HepG2 (cell line): Measurements from ENCODE around the gene CACNA2D3. TPM values are rescaled to one million over a fixed set of nuclear protein-coding genes. Genes with fewer than 3 reads are reported as not detected.

Source experiments
- ATAC-seq: fragments of 200-7000 bp; cut with Tn5 transposase; 3 replicates; pipeline ENCODE4 v1.9.1; 2020; ENCODE audit warnings: mild to moderate bottlenecking, moderate library complexity
- BruUV-seq: library from RNA; stranded (reverse); fragments of 400-500 nt; replicated peaks from 2 replicates; lab custom pipeline; 2021; lab: Mats Ljungman, UMichigan
- CTCF ChIA-PET: fragments of 300-600 bp; formaldehyde crosslinking; extraction: SDS; loops from one replicate; lab custom pipeline; 2021; ENCODE audit warnings: low total read pairs, inconsistent platforms, low intra/inter-chr PET ratio; lab: Yijun Ruan, JAX
- POLR2A ChIA-PET: fragments of 350-600 bp; sonication (Branson Sonifier 250); formaldehyde crosslinking; loops from one replicate; lab custom pipeline; 2020; ENCODE audit warnings: antibody characterized with exemption, inconsistent platforms; lab: Yijun Ruan, JAX
- DNase-seq: peaks from one replicate; pipeline ENCODE4 v3.0.0-alpha.2; 2015; ENCODE audit warnings: low spot score
- FAIRE-seq: peaks from 3 replicates; lab custom pipeline; 2011; peaks lifted over from hg19 to GRCh38; lab: Jason Lieb, UNC
- H2AFZ ChIP-seq: one replicate; pipeline ENCODE4 v1.6.1; 2011; ENCODE audit warnings: low read length, inconsistent platforms
- H3K27ac ChIP-seq: fragments of 300-600 bp; 3 replicates; pipeline ENCODE4 v1.8.0; 2011; ENCODE audit warnings: mixed run types, mild to moderate bottlenecking, mixed read lengths, low read length, inconsistent platforms; ENCODE audit not compliant: insufficient read depth; ENCODE audit errors: extremely low read length
- H3K27me3 ChIP-seq, 2 experiments: fragments of 200-600 bp in 1 of 2; 2 replicates in 1 of 2; 3 replicates in 1 of 2; pipeline versions ENCODE4 v1.6.0 to v1.8.0; 2011; ENCODE audit warnings: low read length in 2 of 2, mild to moderate bottlenecking in 2 of 2, moderate library complexity in 2 of 2, inconsistent platforms in 1 of 2; ENCODE audit not compliant: insufficient read depth in 2 of 2, control insufficient read depth in 1 of 2
- H3K36me3 ChIP-seq, 2 experiments: fragments of 200-600 bp in 1 of 2; replicated peaks in 1 of 2; 2 replicates in 1 of 2; 3 replicates in 1 of 2; pipeline versions ENCODE4 v1.5.1 to v1.8.0; 2011; ENCODE audit warnings: low read length in 2 of 2, inconsistent platforms in 1 of 2; ENCODE audit not compliant: insufficient read depth in 2 of 2, control insufficient read depth in 1 of 2
- H3K4me1 ChIP-seq: 2 replicates; pipeline ENCODE4 v1.5.1; 2012; ENCODE audit warnings: low read length, inconsistent platforms; ENCODE audit not compliant: insufficient read depth
- H3K4me2 ChIP-seq: 2 replicates; pipeline ENCODE4 v1.6.0; 2011; ENCODE audit warnings: low read depth, low read length, inconsistent platforms
- H3K4me3 ChIP-seq, 3 experiments: fragments of 200-600 bp in 1 of 3; sonication (generic), shearing (Covaris generic) in 1 of 3; replicated peaks in 1 of 3; 2 replicates each; pipeline ENCODE4 v1.5.1; 2011 to 2016; ENCODE audit warnings: low read length in 3 of 3, inconsistent platforms in 2 of 3, low read depth in 2 of 3, mild to moderate bottlenecking in 2 of 3, control low read depth in 1 of 3, mixed read lengths in 1 of 3; ENCODE audit not compliant: insufficient read depth in 1 of 3
- H3K79me2 ChIP-seq: one replicate; pipeline ENCODE4 v1.6.1; 2011; ENCODE audit warnings: low read length, inconsistent platforms; ENCODE audit not compliant: insufficient read depth
- H3K9ac ChIP-seq: 2 replicates; pipeline ENCODE4 v1.6.0; 2011; ENCODE audit warnings: mild to moderate bottlenecking, low read depth, low read length, inconsistent platforms; ENCODE audit not compliant: insufficient read depth
- H3K9me3 ChIP-seq: 2 replicates; pipeline ENCODE4 v1.5.1; 2012; ENCODE audit warnings: mild to moderate bottlenecking, low read length
- H4K20me1 ChIP-seq: 2 replicates; pipeline ENCODE4 v1.6.0; 2011; ENCODE audit warnings: inconsistent platforms, mild to moderate bottlenecking, low read length, moderate library complexity; ENCODE audit not compliant: insufficient read depth
- HOXA3 ChIP-seq: sonication (generic); formaldehyde crosslinking; IDR thresholded peaks from 2 replicates; pipeline ENCODE4 v1.5.0; 2020; ENCODE audit warnings: missing genetic modification reagents
- JUND ChIP-seq: sonication (generic); formaldehyde crosslinking; IDR thresholded peaks from 2 replicates; pipeline ENCODE4 v1.8.0; 2022; ENCODE audit warnings: mild to moderate bottlenecking, missing genetic modification reagents
- SP140L ChIP-seq: sonication (generic); formaldehyde crosslinking; IDR thresholded peaks from 2 replicates; pipeline ENCODE4 v1.4.0; 2020; ENCODE audit warnings: missing genetic modification reagents, borderline replicate concordance
- TBX3 ChIP-seq: fragments of 450-650 bp; IDR thresholded peaks from 2 replicates; pipeline ENCODE4 v1.6.1; 2017; ENCODE audit warnings: antibody characterized with exemption, mild to moderate bottlenecking, inconsistent platforms, borderline replicate concordance
- ZNF331 ChIP-seq: sonication (generic); formaldehyde crosslinking; IDR thresholded peaks from 2 replicates; pipeline ENCODE4 v1.4.0; 2020; ENCODE audit warnings: missing genetic modification reagents
- WGBS: methylation state at CpG from one replicate; pipeline ENCODE4 v1.1.6; 2017; ENCODE audit warnings: low lambda C conversion rate; 5-methylcytosine and 5-hydroxymethylcytosine counted together
- in situ Hi-C: cut with HindIII; loops from 2 replicates; pipeline ENCODE4 v1.10.0; 2017; ENCODE audit warnings: low pct_unique_long_range_greater_than_20kb; ENCODE audit not compliant: extremely low pct_ligation_motif_present
- intact Hi-C: fragments of 100-400 bp; cut with micrococcal nuclease; formaldehyde crosslinking; loops from one replicate; pipeline ENCODE4 v1.10.0; 2022; ENCODE audit not compliant: unreplicated experiment
- polyA plus RNA-seq, 8 experiments: library from polyadenylated mRNA; depleted of rRNA in 3 of 8; stranded (reverse) in 7 of 8; unstranded in 1 of 8; fragments of >200 nt; fragmentation: Illumina TruSeq in 4 of 8; extraction: Trizol in 4 of 8; gene quantifications; 2 replicates each; pipeline versions ENCODE4 v1.2.1 to v1.2.3, GENCODE V29; 2011 to 2016; ENCODE audit warnings: low read depth in 4 of 8, missing spikeins in 1 of 8, mixed read lengths in 1 of 8; ENCODE audit not compliant: insufficient read depth in 1 of 8
- total RNA-seq, 5 experiments: library from RNA; depleted of rRNA; stranded (reverse); fragments of >200 nt; fragmentation: Illumina TruSeq; extraction: Trizol; gene quantifications; 2 replicates each; pipeline ENCODE4 v1.2.3, GENCODE V29; 2016; ENCODE audit warnings: low read depth in 1 of 5
- TF ChIP-seq, protein P1 (sequence below): sonication (generic); formaldehyde crosslinking; IDR thresholded peaks from 2 replicates; pipeline ENCODE4 v1.5.0; 2020; ENCODE audit warnings: missing genetic modification reagents, mild to moderate bottlenecking, borderline replicate concordance
- TF ChIP-seq, protein P2 (sequence below): IDR thresholded peaks from 2 replicates; pipeline ENCODE4 v1.6.1; 2016; ENCODE audit warnings: mild to moderate bottlenecking, missing biosample characterization, missing genetic modification reagents
- TF ChIP-seq, protein P3 (sequence below): sonication (generic); formaldehyde crosslinking; IDR thresholded peaks from 2 replicates; pipeline ENCODE4; 2020; ENCODE audit warnings: missing genetic modification reagents, mild to moderate bottlenecking, borderline replicate concordance
- TF ChIP-seq, protein P4 (sequence below): sonication (generic); formaldehyde crosslinking; IDR thresholded peaks from 2 replicates; pipeline ENCODE4 v1.8.0; 2022; ENCODE audit warnings: mild to moderate bottlenecking, missing genetic modification reagents

CACNA2D3 gene
- total and polyA plus RNA-seq, 2 of the 13 experiments (the other 11 are each of a cell fraction or from before 2014, with no cell fraction given), result not detected

DNA sequence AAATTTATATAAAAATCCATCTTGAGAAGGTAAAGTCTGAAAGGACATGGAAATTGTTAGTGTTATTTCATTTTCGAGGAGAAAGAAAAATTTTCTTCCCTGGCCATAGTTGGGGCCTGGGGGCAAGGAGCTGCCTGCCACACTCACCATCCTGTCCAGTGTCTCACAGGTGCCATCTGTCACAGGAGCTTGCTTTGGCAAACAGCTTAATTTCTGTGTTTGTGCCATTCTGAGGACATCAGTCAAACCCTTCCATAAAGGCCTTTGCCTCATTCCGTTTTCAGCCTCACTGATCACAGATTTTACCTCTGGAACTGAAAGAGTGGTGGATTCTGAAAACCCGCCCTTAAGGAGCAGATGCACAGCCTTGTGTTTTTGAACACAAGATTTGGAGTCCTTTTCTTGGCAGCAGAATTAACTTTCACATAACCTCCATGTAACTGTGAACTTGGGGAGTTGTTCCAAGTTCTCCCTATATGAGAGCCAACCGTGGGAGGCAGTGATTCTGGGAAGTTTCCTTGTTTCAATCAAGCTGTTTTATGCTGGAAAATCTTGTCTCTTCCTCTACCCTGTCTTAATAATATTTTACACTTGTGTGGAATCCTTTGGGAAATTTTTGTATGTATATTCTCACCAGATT lies 254.7 kb downstream of the CACNA2D3 start:
- TF ChIP-seq HOXA3 (CRISPR knock-in tag) (no peak), JUND (no peak), SP140L (no peak), TBX3 (no peak), ZNF331 (CRISPR knock-in tag) (no peak)
- TF ChIP-seq, protein P1, sequence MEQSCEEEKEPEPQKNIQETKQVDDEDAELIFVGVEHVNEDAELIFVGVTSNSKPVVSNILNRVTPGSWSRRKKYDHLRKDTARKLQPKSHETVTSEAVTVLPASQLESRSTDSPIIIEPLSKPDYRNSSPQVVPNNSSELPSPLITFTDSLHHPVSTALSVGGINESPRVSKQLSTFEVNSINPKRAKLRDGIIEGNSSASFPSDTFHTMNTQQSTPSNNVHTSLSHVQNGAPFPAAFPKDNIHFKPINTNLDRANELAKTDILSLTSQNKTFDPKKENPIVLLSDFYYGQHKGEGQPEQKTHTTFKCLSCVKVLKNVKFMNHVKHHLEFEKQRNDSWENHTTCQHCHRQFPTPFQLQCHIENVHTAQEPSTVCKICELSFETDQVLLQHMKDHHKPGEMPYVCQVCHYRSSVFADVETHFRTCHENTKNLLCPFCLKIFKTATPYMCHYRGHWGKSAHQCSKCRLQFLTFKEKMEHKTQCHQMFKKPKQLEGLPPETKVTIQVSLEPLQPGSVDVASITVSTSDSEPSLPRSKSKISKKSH, result no peak
- TF ChIP-seq, protein P2, sequence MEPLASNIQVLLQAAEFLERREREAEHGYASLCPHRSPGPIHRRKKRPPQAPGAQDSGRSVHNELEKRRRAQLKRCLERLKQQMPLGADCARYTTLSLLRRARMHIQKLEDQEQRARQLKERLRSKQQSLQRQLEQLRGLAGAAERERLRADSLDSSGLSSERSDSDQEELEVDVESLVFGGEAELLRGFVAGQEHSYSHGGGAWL, result no peak
- TF ChIP-seq, protein P3, sequence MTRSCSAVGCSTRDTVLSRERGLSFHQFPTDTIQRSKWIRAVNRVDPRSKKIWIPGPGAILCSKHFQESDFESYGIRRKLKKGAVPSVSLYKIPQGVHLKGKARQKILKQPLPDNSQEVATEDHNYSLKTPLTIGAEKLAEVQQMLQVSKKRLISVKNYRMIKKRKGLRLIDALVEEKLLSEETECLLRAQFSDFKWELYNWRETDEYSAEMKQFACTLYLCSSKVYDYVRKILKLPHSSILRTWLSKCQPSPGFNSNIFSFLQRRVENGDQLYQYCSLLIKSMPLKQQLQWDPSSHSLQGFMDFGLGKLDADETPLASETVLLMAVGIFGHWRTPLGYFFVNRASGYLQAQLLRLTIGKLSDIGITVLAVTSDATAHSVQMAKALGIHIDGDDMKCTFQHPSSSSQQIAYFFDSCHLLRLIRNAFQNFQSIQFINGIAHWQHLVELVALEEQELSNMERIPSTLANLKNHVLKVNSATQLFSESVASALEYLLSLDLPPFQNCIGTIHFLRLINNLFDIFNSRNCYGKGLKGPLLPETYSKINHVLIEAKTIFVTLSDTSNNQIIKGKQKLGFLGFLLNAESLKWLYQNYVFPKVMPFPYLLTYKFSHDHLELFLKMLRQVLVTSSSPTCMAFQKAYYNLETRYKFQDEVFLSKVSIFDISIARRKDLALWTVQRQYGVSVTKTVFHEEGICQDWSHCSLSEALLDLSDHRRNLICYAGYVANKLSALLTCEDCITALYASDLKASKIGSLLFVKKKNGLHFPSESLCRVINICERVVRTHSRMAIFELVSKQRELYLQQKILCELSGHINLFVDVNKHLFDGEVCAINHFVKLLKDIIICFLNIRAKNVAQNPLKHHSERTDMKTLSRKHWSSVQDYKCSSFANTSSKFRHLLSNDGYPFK, result no peak
- TF ChIP-seq, protein P4, sequence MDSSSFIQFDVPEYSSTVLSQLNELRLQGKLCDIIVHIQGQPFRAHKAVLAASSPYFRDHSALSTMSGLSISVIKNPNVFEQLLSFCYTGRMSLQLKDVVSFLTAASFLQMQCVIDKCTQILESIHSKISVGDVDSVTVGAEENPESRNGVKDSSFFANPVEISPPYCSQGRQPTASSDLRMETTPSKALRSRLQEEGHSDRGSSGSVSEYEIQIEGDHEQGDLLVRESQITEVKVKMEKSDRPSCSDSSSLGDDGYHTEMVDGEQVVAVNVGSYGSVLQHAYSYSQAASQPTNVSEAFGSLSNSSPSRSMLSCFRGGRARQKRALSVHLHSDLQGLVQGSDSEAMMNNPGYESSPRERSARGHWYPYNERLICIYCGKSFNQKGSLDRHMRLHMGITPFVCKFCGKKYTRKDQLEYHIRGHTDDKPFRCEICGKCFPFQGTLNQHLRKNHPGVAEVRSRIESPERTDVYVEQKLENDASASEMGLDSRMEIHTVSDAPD, result no peak
- TF ChIP-seq, all 625 proteins: peak for 0
- POLR2A ChIA-PET, result no interaction called here
- no peaks in the 10 kb centered on the region for H3K36me3 ChIP-seq
- no peak overlapping the region for H3K27ac ChIP-seq
- 14% methylated on average over 4 of the region's 4 CpGs for WGBS
- no peak overlapping the region for H3K4me3 ChIP-seq
- H4K20me1 ChIP-seq, result no peaks in the 10 kb centered on the region
- intact Hi-C loops, result no loop called here
- FAIRE-seq (no peak), ATAC-seq (no peak), DNase-seq (no peak)
- no peaks in the 10 kb centered on the region for H3K9me3 ChIP-seq
- CTCF ChIA-PET, result no interaction called here
- no peaks in the 10 kb centered on the region for H3K4me1 ChIP-seq
- H3K27me3 ChIP-seq, result peaks cover 0 to 4% of the 10 kb centered on the region in 2 experiments; a peak in 1 of 5 replicates
- no peak overlapping the region for H3K9ac ChIP-seq
- H2AFZ ChIP-seq, result no peak overlapping the region
- H3K4me2 ChIP-seq, result no peak overlapping the region
- in situ Hi-C loops, result loop anchor here (10.0 kb wide), 1 partner anchor 442 kb away; no protein-coding TSS in a partner anchor
- no peaks in the 10 kb centered on the region for H3K79me2 ChIP-seq
- no TSS peak for BruUV-seq
